Naive thymus-derived CD8-positive, alpha-beta T cell (primary cell): ENCODE data around the gene CACNA1C. TPM values are rescaled to one million over a fixed set of nuclear protein-coding genes. Genes with fewer than 3 reads are reported as not detected.

Experiments used
- ATAC-seq, 2 donors: fragments of 150-1000 bp; cut with Tn5 transposase in 1 of 2; sonication (Bioruptor Pico), chemical (Tn5 transposase) in 1 of 2; 1 replicate in 1 of 2; 2 replicates in 1 of 2; pipeline ENCODE4 v1.10.0; 2021; ENCODE audit warnings: mild to moderate bottlenecking in 2 of 2, moderate library complexity in 2 of 2
- POLR2A ChIA-PET: fragments of 350-600 bp; sonication (Branson Sonifier 250); formaldehyde crosslinking; loops from one replicate; lab custom pipeline; 2021; ENCODE audit warnings: antibody characterized with exemption; lab: Charles Lee
- DNase-seq, 10 donors: peaks; one replicate each; pipeline versions ENCODE4 v3.0.0 to v3.0.0-alpha.2; 2020 to 2022
- H3K27ac Mint-ChIP-seq, 10 donors: one replicate each; pipeline ENCODE4 v1.8.0; 2020 to 2022; ENCODE audit warnings: mild to moderate bottlenecking in 10 of 10, mixed read lengths in 10 of 10, moderate library complexity in 4 of 10, inconsistent platforms in 1 of 10
- H3K27me3 Mint-ChIP-seq, 5 donors: one replicate each; pipeline ENCODE4 v1.8.0; 2021 to 2022; ENCODE audit warnings: mixed read lengths in 5 of 5
- H3K36me3 Mint-ChIP-seq, 3 donors: one replicate each; pipeline ENCODE4 v1.8.0; 2020 to 2022; ENCODE audit warnings: mixed read lengths in 3 of 3, mild to moderate bottlenecking in 2 of 3, inconsistent platforms in 1 of 3
- H3K4me1 Mint-ChIP-seq, 4 donors: one replicate each; pipeline ENCODE4 v1.8.0; 2021 to 2022; ENCODE audit warnings: mixed read lengths in 4 of 4
- H3K4me3 Mint-ChIP-seq, 10 donors: one replicate each; pipeline ENCODE4 v1.8.0; 2020 to 2022; ENCODE audit warnings: mild to moderate bottlenecking in 10 of 10, mixed read lengths in 10 of 10, moderate library complexity in 6 of 10, inconsistent platforms in 1 of 10
- H3K9me3 Mint-ChIP-seq, 9 donors: one replicate each; pipeline ENCODE4 v1.8.0; 2020 to 2022; ENCODE audit warnings: mixed read lengths in 9 of 9, mild to moderate bottlenecking in 3 of 9, inconsistent platforms in 1 of 9, moderate library complexity in 1 of 9
- polyA plus RNA-seq, 3 donors: library from polyadenylated mRNA; unstranded; fragments of 300-500 nt; fragmentation: Illumina TruSeq; gene quantifications; one replicate each; pipeline ENCODE4 v1.2.3, GENCODE V29; 2021
- total RNA-seq, 8 experiments: library from RNA in 2 of 8; stranded (reverse) in 2 of 8; gene quantifications; one replicate each; pipeline ENCODE4 v1.2.3 and lab custom pipeline; 2021 to 2026

The CACNA1C gene
- total and polyA plus RNA-seq, 5 experiments from 2014 or later = 0.05 to 0.21 (median 0.16) TPM

DNA sequence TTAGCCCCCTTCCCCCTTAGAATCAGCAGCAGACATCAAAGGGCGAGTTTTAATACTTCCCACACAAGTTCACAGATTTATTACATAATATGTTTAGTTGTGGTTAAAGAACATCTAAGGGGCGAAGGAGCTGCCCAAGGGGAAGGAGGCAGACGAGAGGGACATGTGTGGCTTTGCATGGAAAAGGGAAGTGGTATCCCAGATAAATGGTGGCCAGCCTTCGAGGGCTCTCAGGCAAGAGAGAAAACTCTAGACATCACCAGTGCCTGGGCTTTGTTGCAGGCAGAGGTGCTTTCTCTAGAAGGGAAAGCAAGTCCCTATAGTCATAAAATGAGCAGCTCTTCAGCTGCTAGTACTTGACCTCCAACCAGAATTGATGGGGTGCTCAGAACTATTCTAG is 121.2 kb downstream of the CACNA1C start:
- POLR2A ChIA-PET = no interaction called here
- H3K4me3 Mint-ChIP-seq = no peak overlapping the region
- no peak for ATAC-seq
- peaks cover 0 to 4% (median 0%) of the 10 kb centered on the region in 9 donors for H3K9me3 Mint-ChIP-seq
- peaks cover 4 to 31% (median 18%) of the 10 kb centered on the region in 5 donors for H3K27me3 Mint-ChIP-seq
- no peak for DNase-seq
- H3K4me1 Mint-ChIP-seq = no peaks in the 10 kb centered on the region
- no peak overlapping the region for H3K27ac Mint-ChIP-seq
- peaks cover 0 to 3% (median 0%) of the 10 kb centered on the region in 3 donors for H3K36me3 Mint-ChIP-seq

DNA sequence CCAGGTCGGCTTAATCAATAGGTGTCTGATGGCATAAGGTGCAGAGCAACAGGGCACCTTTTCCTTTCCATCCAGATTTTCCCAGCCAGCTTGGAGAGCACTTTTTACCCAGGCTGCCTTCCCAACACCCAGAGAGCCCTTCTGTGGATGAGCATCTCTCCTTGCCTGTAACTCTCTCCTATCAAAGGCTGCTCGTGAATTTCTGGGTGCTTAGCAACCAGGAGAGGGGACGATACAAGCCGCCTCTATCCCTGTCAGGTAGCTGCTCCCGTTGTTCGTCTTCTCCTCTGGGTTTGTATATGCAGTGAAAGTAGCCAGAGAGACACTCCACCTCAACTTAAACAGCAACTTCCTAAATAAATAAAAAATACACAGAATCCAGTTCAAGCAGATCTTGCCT is 124.2 kb downstream of the CACNA1C start:
- Mint-ChIP-seq H3K36me3 (no peaks in the 10 kb centered on the region), H3K4me1 (no peaks in the 10 kb centered on the region), H3K9me3 (no peaks in the 10 kb centered on the region), H3K4me3 (no peak overlapping the region), H3K27ac (no peak overlapping the region), H3K27me3 (peaks cover 4 to 46% (median 18%) of the 10 kb centered on the region in 5 donors)
- DNase-seq (no peak), ATAC-seq (no peak)
- POLR2A ChIA-PET = no interaction called here

DNA sequence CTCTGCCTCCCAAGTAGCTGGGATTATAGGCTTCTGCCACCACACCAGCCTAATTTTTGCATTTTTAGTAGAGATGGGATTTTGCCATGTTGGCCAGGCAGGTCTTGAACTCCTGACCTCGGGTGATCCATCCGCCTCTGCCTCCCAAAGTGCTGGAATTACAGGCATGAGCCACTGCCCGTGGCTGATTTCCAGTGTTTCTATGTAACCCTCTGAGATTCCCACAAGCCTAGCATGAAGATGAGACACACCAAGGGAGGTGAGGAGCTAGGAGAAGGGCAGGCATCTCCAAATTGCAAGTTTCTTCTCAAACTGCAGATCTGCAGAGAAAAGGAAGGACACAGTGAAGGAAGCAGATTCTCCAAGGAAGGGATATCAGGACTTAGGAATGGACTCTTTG is 125.0 kb downstream of the CACNA1C start:
- no peaks in the 10 kb centered on the region for H3K36me3 Mint-ChIP-seq
- peaks cover under 1 to 39% (median 15%) of the 10 kb centered on the region in 5 donors for H3K27me3 Mint-ChIP-seq
- no peak overlapping the region for H3K4me3 Mint-ChIP-seq
- H3K9me3 Mint-ChIP-seq = no peaks in the 10 kb centered on the region
- ATAC-seq (no peak), DNase-seq (no peak)
- POLR2A ChIA-PET = no interaction called here
- H3K4me1 Mint-ChIP-seq = no peaks in the 10 kb centered on the region
- peak overlapping the region in 1 of 10 donors; percentile 31 for H3K27ac Mint-ChIP-seq

DNA sequence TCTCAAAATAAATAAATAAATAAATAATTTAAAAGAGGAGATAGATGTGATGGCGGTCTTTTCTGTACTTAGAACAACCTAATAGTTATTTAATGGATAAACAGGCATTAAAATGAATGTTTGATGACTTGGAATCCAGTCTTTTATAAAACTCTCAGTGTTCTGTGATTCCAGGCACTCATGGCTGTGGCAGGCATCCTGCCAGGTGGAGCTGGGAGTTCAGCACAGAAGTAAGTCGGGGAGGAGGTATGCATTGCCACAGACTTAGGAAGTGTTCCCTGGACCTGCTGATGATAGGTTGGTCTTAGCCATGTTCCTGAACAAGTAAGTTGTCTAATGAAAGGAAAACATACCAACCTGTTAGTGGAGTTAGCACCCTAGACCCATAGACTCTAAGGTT is 126.3 kb downstream of the CACNA1C start:
- no peaks in the 10 kb centered on the region for H3K9me3 Mint-ChIP-seq
- ATAC-seq (no peak), DNase-seq (no peak)
- no peaks in the 10 kb centered on the region for H3K36me3 Mint-ChIP-seq
- POLR2A ChIA-PET = no interaction called here
- peaks cover 0 to 39% (median 12%) of the 10 kb centered on the region in 5 donors for H3K27me3 Mint-ChIP-seq
- H3K4me3 Mint-ChIP-seq = no peak overlapping the region
- H3K27ac Mint-ChIP-seq = no peak overlapping the region
- peaks cover 0 to 2% (median 0%) of the 10 kb centered on the region in 4 donors for H3K4me1 Mint-ChIP-seq

DNA sequence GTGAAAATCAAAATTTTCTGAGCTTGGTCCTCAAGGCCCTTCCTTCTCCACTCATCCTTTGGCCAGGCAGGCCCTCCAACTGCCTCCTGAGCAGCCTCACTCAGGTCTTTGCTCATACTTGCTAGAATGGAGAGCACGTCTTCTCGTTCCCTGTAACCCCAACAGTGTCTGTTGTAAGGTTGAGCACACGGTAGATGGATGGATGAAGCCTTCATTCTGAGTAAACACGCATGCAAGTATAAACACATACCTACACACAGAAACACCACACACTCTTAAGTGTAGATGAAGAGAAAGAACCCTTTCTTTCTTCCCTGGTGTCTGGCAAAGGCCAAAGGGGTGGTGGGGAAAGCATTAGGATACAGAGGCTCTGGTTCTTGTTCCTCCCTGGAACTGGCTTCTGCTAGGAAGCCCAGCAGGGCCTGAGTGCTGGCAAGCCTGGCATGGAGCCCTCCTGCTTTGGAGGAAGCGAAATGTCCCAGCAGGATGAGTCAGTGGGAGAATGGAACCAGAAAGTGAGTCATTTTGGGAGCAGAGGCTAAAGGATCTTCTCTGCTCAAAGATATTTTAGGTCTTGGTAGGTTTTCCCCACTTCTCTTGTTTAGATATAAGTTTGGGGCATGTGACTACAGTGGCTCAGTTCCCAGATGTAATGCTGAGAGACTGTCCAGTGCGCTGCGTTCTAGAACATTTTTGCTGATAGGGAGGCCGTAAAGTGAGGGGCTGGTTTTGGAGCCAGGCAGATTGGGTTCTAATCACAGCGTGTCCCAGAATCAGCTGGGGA is 127.4 kb downstream of the CACNA1C start:
- ATAC-seq (no peak), DNase-seq (no peak)
- peaks cover 2 to 9% (median 4%) of the 10 kb centered on the region in 4 donors for H3K4me1 Mint-ChIP-seq
- H3K27me3 Mint-ChIP-seq = peaks cover 2 to 45% (median 12%) of the 10 kb centered on the region in 5 donors
- no peaks in the 10 kb centered on the region for H3K36me3 Mint-ChIP-seq
- H3K27ac Mint-ChIP-seq = no peak overlapping the region
- no peak overlapping the region for H3K4me3 Mint-ChIP-seq
- H3K9me3 Mint-ChIP-seq = no peaks in the 10 kb centered on the region
- POLR2A ChIA-PET = no interaction called here

DNA sequence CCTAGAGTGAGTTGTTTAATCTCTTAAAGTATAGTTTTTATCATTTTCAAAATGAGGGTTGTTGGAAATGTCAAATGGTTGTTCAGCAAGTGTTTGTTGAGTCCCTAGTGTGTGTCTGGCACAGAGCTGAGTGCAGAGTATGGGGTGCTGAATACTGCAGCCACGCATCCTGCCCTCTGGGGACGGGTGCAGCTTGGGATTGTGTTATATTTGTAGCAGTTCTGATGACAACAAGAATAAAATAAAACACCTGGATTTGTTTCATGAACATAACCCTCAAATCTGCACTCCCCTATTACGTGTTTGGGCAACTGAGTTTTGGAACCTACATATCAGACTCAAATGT is 127.9 kb downstream of the CACNA1C start:
- ATAC-seq = no peak

DNA sequence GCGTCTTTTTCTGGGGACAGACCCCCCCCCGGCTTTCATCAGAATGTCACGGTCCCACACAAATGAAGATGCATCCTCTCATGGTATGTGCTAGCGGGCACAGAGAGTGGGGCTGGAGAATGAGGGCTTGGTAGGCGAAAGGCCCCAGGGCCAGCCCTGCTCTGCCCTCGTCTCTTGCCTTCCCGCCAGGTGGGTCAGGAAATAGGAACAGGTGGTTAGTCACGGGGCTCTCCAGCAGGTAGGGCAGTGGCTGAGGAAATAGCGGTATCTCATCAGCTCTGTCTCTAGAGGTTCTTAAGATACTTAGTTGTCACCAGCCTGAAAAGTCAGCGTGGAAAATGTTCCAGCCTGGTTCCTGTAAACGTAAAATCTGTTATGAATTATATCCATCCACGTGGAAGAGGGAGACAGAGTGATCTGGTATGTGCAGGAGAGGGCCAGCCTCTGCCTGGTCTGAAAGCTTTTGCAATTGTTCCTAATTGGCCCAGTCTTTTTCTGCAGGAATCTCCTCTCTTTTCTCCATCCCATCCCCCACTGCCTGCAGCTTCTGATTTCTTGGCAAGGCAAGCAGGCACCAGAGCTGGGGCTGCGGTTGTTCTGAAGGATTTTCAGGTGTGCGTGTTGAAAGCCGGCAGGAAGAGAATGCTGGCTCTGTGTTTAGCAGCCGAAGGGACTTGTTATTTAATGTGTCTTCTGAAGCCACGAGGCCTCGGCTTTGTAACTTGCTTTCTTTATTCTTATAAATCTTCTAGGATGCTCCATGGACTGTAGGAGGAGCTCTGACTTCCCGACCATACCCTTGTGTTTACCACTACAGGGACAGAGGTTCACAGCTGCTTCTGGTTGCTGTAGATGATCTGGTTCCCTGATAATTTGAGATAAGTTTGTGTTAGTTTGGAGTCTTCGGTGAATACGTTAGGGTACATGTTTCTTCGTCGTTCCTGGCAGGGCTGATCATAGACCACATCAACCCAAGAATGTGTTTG is 131.1 kb downstream of the CACNA1C start:
- Mint-ChIP-seq H3K4me3 (peak overlapping the region in 1 of 10 donors; percentile 13), H3K9me3 (no peaks in the 10 kb centered on the region), H3K27me3 (peaks cover 3 to 25% (median 9%) of the 10 kb centered on the region in 5 donors), H3K36me3 (no peaks in the 10 kb centered on the region), H3K27ac (peak overlapping the region in 1 of 10 donors; percentile 37), H3K4me1 (peaks cover 2 to 9% (median 4%) of the 10 kb centered on the region in 4 donors)
- DNase-seq = no peak
- POLR2A ChIA-PET = no interaction called here
- ATAC-seq = no peak

More for the DNA sequence above, 127.9 kb downstream of the CACNA1C start:
- no peaks in the 10 kb centered on the region for H3K9me3 Mint-ChIP-seq
- peaks cover 2 to 9% (median 4%) of the 10 kb centered on the region in 4 donors for H3K4me1 Mint-ChIP-seq
- no peaks in the 10 kb centered on the region for H3K36me3 Mint-ChIP-seq
- POLR2A ChIA-PET = no interaction called here
- H3K27ac Mint-ChIP-seq = no peak overlapping the region
- H3K27me3 Mint-ChIP-seq = peaks cover 3 to 43% (median 12%) of the 10 kb centered on the region in 5 donors
- no peak overlapping the region for H3K4me3 Mint-ChIP-seq
- no peak for DNase-seq

DNA sequence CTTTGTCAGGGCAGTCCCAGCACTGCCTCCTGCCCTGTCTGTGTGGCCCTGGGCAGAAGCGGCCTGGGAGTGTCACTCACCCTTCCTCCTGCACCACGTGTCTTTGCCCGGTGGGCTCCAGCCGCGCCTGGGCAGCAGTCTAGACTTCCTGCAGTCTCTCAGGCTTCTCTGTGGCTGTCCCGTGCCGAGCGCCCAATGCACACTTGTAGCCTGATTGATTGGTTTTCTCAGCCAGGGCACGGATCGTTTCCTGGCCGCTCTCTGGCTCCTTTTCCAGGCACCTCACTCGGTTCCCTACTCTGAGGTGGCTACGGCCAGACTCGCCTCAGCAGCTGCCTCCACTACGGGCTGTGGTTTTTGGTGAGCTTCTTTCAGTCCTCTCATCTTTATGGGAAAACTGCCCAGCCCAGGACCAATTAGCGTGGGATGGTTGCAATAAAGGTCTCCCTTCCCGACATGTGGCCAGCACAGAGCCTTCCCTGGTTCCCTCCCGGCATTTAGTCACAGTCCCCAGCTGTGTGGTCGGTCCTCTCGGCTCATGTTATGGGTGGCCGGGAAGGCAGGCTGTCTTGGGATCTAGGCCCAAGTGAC is 133.1 kb downstream of the CACNA1C start:
- Mint-ChIP-seq H3K27me3 (peaks cover 5 to 19% (median 9%) of the 10 kb centered on the region in 5 donors), H3K9me3 (no peaks in the 10 kb centered on the region), H3K36me3 (no peaks in the 10 kb centered on the region), H3K4me3 (no peak overlapping the region), H3K4me1 (peaks cover 2 to 9% (median 4%) of the 10 kb centered on the region in 4 donors), H3K27ac (no peak overlapping the region)
- POLR2A ChIA-PET = no interaction called here
- ATAC-seq (no peak), DNase-seq (no peak)

DNA sequence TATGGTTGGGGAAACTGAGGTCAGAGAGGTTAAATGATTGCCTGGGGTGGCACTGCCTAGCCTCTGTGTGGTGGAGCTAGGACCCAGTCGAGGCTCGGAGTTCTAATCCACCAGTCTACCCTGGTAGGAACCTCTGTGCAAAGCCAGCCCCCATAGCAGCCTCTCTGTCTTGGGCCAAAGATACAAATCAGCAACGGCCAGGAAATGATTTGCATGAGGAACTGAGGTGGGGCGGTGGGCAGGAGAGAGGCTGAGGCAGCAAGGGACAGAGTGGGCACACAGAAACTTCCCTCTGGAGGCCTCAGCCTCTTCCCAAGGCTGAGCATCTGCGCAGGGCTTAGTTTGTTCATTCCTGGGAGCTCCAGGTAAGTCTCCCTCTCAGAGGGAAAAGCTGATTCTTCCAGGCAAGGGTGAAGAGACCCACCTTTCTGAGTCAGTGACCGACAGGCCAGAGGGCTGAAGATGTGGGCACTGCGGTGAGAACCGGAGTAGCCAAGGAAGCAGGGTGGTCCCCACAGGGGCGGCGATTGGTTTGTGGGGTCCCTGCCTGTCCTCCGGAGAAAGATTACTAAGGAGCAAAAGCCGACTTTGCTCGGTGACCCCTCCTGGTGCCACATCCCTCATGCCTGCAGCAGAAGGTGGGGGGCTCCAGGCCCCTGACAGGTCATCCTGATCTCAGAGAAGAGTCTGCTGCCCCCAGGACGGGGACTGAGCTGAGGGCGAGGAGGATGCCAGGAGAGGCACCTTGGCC is 134.6 kb downstream of the CACNA1C start:
- POLR2A ChIA-PET = no interaction called here
- peaks cover 2 to 9% (median 4%) of the 10 kb centered on the region in 4 donors for H3K4me1 Mint-ChIP-seq
- H3K27me3 Mint-ChIP-seq = peaks cover 5 to 16% (median 9%) of the 10 kb centered on the region in 5 donors
- no peak for ATAC-seq
- no peaks in the 10 kb centered on the region for H3K9me3 Mint-ChIP-seq
- H3K4me3 Mint-ChIP-seq = no peak overlapping the region
- no peaks in the 10 kb centered on the region for H3K36me3 Mint-ChIP-seq
- no peak for DNase-seq
- H3K27ac Mint-ChIP-seq = peak overlapping the region in 1 of 10 donors; percentile 3

DNA sequence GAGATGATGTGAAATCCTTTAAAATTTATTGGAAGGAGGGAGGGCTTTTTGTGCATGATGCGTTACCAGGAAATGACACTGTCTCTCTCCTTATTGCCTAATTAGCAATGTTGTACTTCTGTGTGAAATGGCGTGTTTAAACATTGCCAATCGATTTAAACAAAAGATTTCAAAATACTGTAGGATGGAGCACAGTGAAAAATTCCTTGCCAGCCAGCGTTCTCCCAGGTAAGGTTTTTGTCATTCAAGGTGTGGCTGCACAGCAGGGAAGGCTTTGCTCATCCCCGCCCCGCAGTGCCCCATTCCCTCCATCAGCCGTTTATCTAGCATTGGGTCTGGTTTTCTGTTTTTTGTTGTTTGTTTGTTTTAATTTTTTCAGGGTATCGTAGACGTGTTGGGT is 137.3 kb downstream of the CACNA1C start:
- Mint-ChIP-seq H3K36me3 (no peaks in the 10 kb centered on the region), H3K4me1 (no peaks in the 10 kb centered on the region), H3K27me3 (peaks cover 0 to 7% (median 3%) of the 10 kb centered on the region in 5 donors), H3K27ac (no peak overlapping the region), H3K9me3 (no peaks in the 10 kb centered on the region), H3K4me3 (no peak overlapping the region)
- DNase-seq = no peak
- no peak for ATAC-seq
- POLR2A ChIA-PET = no interaction called here

DNA sequence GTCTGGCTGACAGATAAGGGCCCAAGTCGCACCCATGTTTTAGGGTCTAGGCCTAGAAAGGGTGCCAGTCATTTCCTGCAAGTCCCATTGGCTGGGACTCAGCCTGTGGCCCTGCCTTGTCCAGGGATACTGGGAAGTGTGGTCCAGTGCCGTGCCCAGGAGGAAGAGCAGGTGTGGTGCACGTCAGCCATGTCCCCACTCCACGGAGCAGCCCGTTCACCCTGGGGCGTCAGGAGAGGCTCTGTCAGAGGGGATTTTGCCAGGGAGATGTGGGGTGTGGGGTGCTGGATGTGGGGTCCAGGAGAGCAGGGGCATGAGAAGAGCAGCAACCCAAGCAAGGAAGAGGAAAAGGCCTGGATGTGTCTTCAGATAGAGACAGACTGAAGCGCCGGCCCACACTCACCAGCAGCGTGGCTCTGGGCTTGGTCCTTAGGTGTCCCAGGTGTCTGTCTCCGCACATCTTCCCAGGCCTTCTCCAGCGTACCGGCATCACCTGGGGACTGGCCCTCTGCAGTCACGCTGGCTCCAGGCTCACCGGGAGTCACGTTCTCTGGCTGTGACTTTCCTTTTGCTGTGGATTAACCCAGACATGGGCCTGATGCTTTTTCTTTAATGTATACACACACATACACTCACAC is 138.2 kb downstream of the CACNA1C start:
- H3K4me1 Mint-ChIP-seq = no peaks in the 10 kb centered on the region
- peaks cover 0 to 10% (median 2%) of the 10 kb centered on the region in 5 donors for H3K27me3 Mint-ChIP-seq
- ATAC-seq (no peak), DNase-seq (no peak)
- no peak overlapping the region for H3K4me3 Mint-ChIP-seq
- no peak overlapping the region for H3K27ac Mint-ChIP-seq
- POLR2A ChIA-PET = no interaction called here
- no peaks in the 10 kb centered on the region for H3K36me3 Mint-ChIP-seq
- no peaks in the 10 kb centered on the region for H3K9me3 Mint-ChIP-seq
